Fibroblast of lung (primary cell): ENCODE data around the gene NECTIN4. TPM values are rescaled to one million over a fixed set of nuclear protein-coding genes. Genes with fewer than 3 reads are reported as not detected.

Experiments used
- DNase-seq, 2 donors: peaks; one replicate each; pipeline versions ENCODE4 v3.0.0 to v3.0.0-alpha.2; 2010; ENCODE audit warnings: low read depth in 2 of 2
- H2AFZ ChIP-seq: 2 replicates; pipeline ENCODE4 v1.5.1; 2012; ENCODE audit warnings: low read length, control low read depth, inconsistent platforms
- H3K27ac ChIP-seq: 2 replicates; pipeline ENCODE4 v1.5.1; 2011; ENCODE audit warnings: low read length, control low read depth; ENCODE audit not compliant: insufficient read depth
- H3K27me3 ChIP-seq: 2 replicates; pipeline ENCODE4 v1.5.1; 2011; ENCODE audit warnings: mild to moderate bottlenecking, low read length; ENCODE audit not compliant: control insufficient read depth, insufficient read depth
- H3K36me3 ChIP-seq: 2 replicates; pipeline ENCODE4 v1.5.1; 2011; ENCODE audit warnings: low read length; ENCODE audit not compliant: control insufficient read depth, insufficient read depth
- H3K4me1 ChIP-seq: 2 replicates; pipeline ENCODE4 v1.5.1; 2011; ENCODE audit warnings: low read length; ENCODE audit not compliant: control insufficient read depth, insufficient read depth; ENCODE audit errors: extremely low read depth
- H3K4me2 ChIP-seq: 2 replicates; pipeline ENCODE4 v1.5.1; 2011; ENCODE audit warnings: low read length, control low read depth; ENCODE audit not compliant: insufficient read depth; ENCODE audit errors: extremely low read depth
- H3K4me3 ChIP-seq, 4 experiments: fragments of 200-600 bp in 1 of 4; sonication (generic) in 1 of 4; replicated peaks in 1 of 4; 2 replicates each; pipeline ENCODE4 v1.5.1; 2011 to 2016; ENCODE audit warnings: low read length in 4 of 4, low read depth in 3 of 4, mild to moderate bottlenecking in 3 of 4, control low read depth in 2 of 4, inconsistent platforms in 1 of 4, mixed read lengths in 1 of 4; ENCODE audit not compliant: insufficient read depth in 1 of 4; ENCODE audit errors: control extremely low read depth in 1 of 4
- H3K79me2 ChIP-seq: 2 replicates; pipeline ENCODE4 v1.5.1; 2012; ENCODE audit warnings: mild to moderate bottlenecking, low read length, inconsistent platforms; ENCODE audit not compliant: control insufficient read depth, insufficient read depth
- H3K9ac ChIP-seq: 2 replicates; pipeline ENCODE4 v1.5.1; 2011; ENCODE audit warnings: mild to moderate bottlenecking, low read length, control low read depth; ENCODE audit not compliant: insufficient read depth
- H3K9me3 ChIP-seq: 2 replicates; pipeline ENCODE4 v1.5.1; 2012; ENCODE audit warnings: low read depth, low read length; ENCODE audit not compliant: control insufficient read depth, insufficient read depth
- H4K20me1 ChIP-seq: 2 replicates; pipeline ENCODE4 v1.5.1; 2011; ENCODE audit warnings: low read length; ENCODE audit not compliant: control insufficient read depth, insufficient read depth; ENCODE audit errors: extremely low read depth
- EZH2 ChIP-seq: IDR thresholded peaks from 2 replicates; pipeline ENCODE4 v1.5.1; 2012; ENCODE audit warnings: low read length, control low read depth, mild to moderate bottlenecking; ENCODE audit errors: missing control alignments
- polyA plus RNA-seq, 2 donors: library from polyadenylated mRNA; depleted of rRNA in 1 of 2; stranded (reverse) in 1 of 2; unstranded in 1 of 2; fragments of >200 nt; gene quantifications; 2 replicates each; pipeline ENCODE4 v1.2.1, GENCODE V29; 2011 to 2012; ENCODE audit warnings: missing spikeins in 1 of 2
- total RNA-seq: library from RNA; depleted of rRNA; stranded (reverse); fragments of >200 nt; gene quantifications from 2 replicates; pipeline ENCODE4 v1.2.1, GENCODE V29; 2014
- TF ChIP-seq, protein P1 (sequence below), 2 donors: IDR thresholded peaks in 1 of 2; conservative IDR thresholded peaks in 1 of 2; 1 replicate in 1 of 2; 2 replicates in 1 of 2; pipeline ENCODE4 v1.5.1; 2011 to 2012; ENCODE audit warnings: low read length in 2 of 2, control low read depth in 1 of 2, inconsistent platforms in 1 of 2, low read depth in 1 of 2, mild to moderate bottlenecking in 1 of 2

Gene NECTIN4
- total and polyA plus RNA-seq, 2 donors (not counting 1 experiment from before 2014, with no cell fraction given) = 0.16 to 0.33 TPM

DNA sequence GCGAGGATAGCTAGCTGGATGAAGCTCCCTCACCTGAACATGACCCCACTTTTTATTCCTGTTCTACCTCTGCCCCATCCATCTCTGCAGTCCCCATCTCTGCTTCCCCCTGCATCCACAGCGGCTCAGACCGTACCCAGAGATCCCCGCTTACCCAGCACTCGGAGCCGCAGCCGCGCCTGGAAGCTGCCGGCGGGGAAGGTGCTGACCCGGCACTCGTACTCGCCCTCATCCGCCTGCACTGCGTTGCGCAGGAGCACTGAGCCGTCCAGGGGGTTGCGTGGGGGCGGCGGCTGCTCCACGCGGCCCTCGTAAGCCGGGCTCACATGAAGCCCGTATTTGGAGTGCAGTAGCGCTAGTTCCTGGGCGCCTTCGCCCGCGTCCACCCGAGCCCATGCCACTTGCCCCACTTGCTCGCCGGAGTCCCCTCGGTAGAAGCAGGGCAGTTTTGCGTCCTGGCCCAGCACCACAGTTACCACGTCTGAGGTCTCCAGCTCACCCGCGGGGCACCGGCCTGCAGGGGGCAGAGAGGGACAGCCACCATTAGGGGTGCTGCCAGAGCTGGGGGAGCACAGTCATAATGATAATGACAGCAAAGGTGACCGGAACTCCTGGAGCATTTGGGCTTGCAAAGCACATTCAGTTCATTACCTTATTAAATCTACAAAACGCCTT, 9.8 kb downstream of the NECTIN4 start:
- no peak for TF ChIP-seq EZH2
- TF ChIP-seq, protein P1, sequence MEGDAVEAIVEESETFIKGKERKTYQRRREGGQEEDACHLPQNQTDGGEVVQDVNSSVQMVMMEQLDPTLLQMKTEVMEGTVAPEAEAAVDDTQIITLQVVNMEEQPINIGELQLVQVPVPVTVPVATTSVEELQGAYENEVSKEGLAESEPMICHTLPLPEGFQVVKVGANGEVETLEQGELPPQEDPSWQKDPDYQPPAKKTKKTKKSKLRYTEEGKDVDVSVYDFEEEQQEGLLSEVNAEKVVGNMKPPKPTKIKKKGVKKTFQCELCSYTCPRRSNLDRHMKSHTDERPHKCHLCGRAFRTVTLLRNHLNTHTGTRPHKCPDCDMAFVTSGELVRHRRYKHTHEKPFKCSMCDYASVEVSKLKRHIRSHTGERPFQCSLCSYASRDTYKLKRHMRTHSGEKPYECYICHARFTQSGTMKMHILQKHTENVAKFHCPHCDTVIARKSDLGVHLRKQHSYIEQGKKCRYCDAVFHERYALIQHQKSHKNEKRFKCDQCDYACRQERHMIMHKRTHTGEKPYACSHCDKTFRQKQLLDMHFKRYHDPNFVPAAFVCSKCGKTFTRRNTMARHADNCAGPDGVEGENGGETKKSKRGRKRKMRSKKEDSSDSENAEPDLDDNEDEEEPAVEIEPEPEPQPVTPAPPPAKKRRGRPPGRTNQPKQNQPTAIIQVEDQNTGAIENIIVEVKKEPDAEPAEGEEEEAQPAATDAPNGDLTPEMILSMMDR (conservative IDR thresholded peaks at IDR 0.05 in 1 of 2, IDR thresholded peaks at IDR 0.05 in 1 of 2; ENCODE audit: low read depth in 1 of 2, low read length in 2 of 2) = no peak
- Histone ChIP-seq H4K20me1 (no peaks in the 10 kb centered on the region), H3K36me3 (no peaks in the 10 kb centered on the region), H3K9me3 (no peaks in the 10 kb centered on the region), H3K27me3 (no peaks in the 10 kb centered on the region), H3K4me3 (no peak overlapping the region), H3K27ac (no peak overlapping the region), H3K4me1 (peaks cover 15% of the 10 kb centered on the region), H3K4me2 (no peak overlapping the region), H3K79me2 (no peaks in the 10 kb centered on the region), H3K9ac (no peak overlapping the region), H2AFZ (no peak overlapping the region)
- no peak for DNase-seq

DNA sequence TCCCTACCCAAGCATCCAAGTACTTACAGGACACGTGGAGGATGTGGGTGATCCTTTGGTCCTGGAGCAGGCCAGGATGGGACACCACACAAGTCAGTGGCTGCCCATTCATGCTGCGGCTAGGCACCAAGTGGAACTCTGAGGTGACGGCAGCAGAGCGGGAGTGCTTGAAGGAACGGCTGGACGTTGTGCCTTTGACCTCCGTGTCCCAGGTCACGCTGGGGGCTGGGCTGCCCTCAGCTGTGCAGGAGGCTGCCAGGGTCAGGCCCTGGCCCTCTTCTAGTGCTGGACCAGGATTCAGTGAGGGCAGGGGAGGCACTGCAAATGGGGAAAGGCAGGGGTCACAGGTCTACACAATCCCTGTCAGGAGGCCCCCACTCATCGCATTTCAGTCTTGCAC, 11.9 kb downstream of the NECTIN4 start:
- Histone ChIP-seq H3K9ac (no peak overlapping the region), H3K27ac (no peak overlapping the region), H3K36me3 (no peaks in the 10 kb centered on the region), H3K79me2 (no peaks in the 10 kb centered on the region), H2AFZ (no peak overlapping the region), H3K27me3 (no peaks in the 10 kb centered on the region), H3K4me1 (no peaks in the 10 kb centered on the region), H3K4me2 (no peak overlapping the region), H3K9me3 (no peaks in the 10 kb centered on the region), H4K20me1 (no peaks in the 10 kb centered on the region), H3K4me3 (no peak overlapping the region)
- DNase-seq = no peak
- TF ChIP-seq EZH2 = no peak

DNA sequence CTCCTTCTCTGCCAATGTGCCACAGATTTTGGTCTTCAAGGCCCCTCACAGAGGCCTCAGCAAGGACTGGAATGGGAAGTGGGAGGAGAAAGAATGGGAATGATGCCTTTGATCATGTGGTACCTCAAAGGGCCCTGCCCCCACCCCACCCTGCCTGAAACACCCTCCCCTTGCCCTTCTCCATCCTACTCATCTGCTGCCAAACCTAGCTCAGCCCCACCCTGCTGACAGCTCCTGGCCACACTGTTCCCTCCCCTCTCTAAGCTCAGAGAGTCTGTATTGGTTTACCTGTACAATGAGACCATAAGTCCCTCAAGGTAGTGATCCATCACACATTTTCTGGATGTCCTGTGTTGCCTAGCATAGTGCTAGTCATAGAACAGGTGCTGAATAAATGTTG, 12.9 kb downstream of the NECTIN4 start:
- Histone ChIP-seq H3K4me2 (no peak overlapping the region), H3K27ac (no peak overlapping the region), H4K20me1 (no peaks in the 10 kb centered on the region), H2AFZ (no peak overlapping the region), H3K36me3 (no peaks in the 10 kb centered on the region), H3K4me1 (no peaks in the 10 kb centered on the region), H3K4me3 (no peak overlapping the region), H3K27me3 (no peaks in the 10 kb centered on the region), H3K79me2 (no peaks in the 10 kb centered on the region), H3K9ac (no peak overlapping the region), H3K9me3 (no peaks in the 10 kb centered on the region)
- TF ChIP-seq EZH2 = no peak
- TF ChIP-seq, protein P1 (conservative IDR thresholded peaks at IDR 0.05 in 1 of 2, IDR thresholded peaks at IDR 0.05 in 1 of 2; ENCODE audit: low read depth in 1 of 2, low read length in 2 of 2) = no peak
- DNase-seq = no peak
